ENCODE results near the gene TNS1.
A peak's percentile ranks its signal among the peaks of the same experiment; 100 is the strongest.

TNS1 gene

GRCh38 chr2:217853301-217853881, 149.4 kb downstream of the TNS1 start:
- FAIRE-seq (peak; percentile 46), DNase-seq (ENCODE audit: low spot score) (peak; percentile 40)

GRCh38 chr2:217852555-217853211, 150.1 kb downstream of the TNS1 start:
- FAIRE-seq (no peak), DNase-seq (ENCODE audit: low spot score) (no peak)

- FAIRE-seq (no peak), DNase-seq (ENCODE audit: low spot score) (peak; percentile 31)
Measured at GRCh38 chr2:217851191-217852020, 151.4 kb downstream of the TNS1 start.

GRCh38 chr2:217849154-217849975, 153.4 kb downstream of the TNS1 start:
- FAIRE-seq (peak; percentile 27), DNase-seq (ENCODE audit: low spot score) (peak; percentile 33)

- no peak for FAIRE-seq
Measured at GRCh38 chr2:217848351-217848957, 154.3 kb downstream of the TNS1 start.

GRCh38 chr2:217847552-217848350, 155.0 kb downstream of the TNS1 start:
- DNase-seq (ENCODE audit: low spot score): no peak
- FAIRE-seq: no peak

More at GRCh38 chr2:217848351-217848957, 154.3 kb downstream of the TNS1 start:
- no peak for DNase-seq (ENCODE audit: low spot score)

GRCh38 chr2:217847115-217847514, 155.7 kb downstream of the TNS1 start:
- DNase-seq (ENCODE audit: low spot score) (no peak), FAIRE-seq (no peak)

GRCh38 chr2:217846321-217846743, 156.5 kb downstream of the TNS1 start:
- no peak for FAIRE-seq
- no peak for DNase-seq (ENCODE audit: low spot score)

- DNase-seq (ENCODE audit: low spot score) (no peak), FAIRE-seq (no peak)
Measured at GRCh38 chr2:217845301-217845700, 157.5 kb downstream of the TNS1 start.

GRCh38 chr2:217844696-217845095, 158.1 kb downstream of the TNS1 start:
- FAIRE-seq (no peak), DNase-seq (ENCODE audit: low spot score) (no peak)

GRCh38 chr2:217843324-217843723, 159.5 kb downstream of the TNS1 start:
- no peak for DNase-seq (ENCODE audit: low spot score)
- no peak for FAIRE-seq

GRCh38 chr2:217842017-217842416, 160.8 kb downstream of the TNS1 start:
- no peak for FAIRE-seq
- no peak for DNase-seq (ENCODE audit: low spot score)

- no peak for FAIRE-seq
- no peak for DNase-seq (ENCODE audit: low spot score)
Measured at GRCh38 chr2:217840522-217840921, 162.3 kb downstream of the TNS1 start.

- FAIRE-seq: no peak
- DNase-seq (ENCODE audit: low spot score): no peak
Measured at GRCh38 chr2:217839750-217840107, 163.1 kb downstream of the TNS1 start.

- DNase-seq (ENCODE audit: low spot score) (no peak), FAIRE-seq (no peak)
Measured at GRCh38 chr2:217839073-217839749, 163.6 kb downstream of the TNS1 start.

- no peak for FAIRE-seq
- no peak for DNase-seq (ENCODE audit: low spot score)
Measured at GRCh38 chr2:217838409-217838831, 164.4 kb downstream of the TNS1 start.

- FAIRE-seq (no peak), DNase-seq (ENCODE audit: low spot score) (no peak)
Measured at GRCh38 chr2:217837530-217837929, 165.3 kb downstream of the TNS1 start.

GRCh38 chr2:217836901-217837491, 165.8 kb downstream of the TNS1 start:
- no peak for FAIRE-seq
- no peak for DNase-seq (ENCODE audit: low spot score)

Measured in urothelium cell line (cell line).